ENCODE measurements around the gene CASD1. TPM values are rescaled to one million over a fixed set of nuclear protein-coding genes. Genes with fewer than 3 reads are reported as not detected.

The CASD1 gene
- total RNA-seq, 1 donor from 2014 or later, result 93.5 TPM

DNA sequence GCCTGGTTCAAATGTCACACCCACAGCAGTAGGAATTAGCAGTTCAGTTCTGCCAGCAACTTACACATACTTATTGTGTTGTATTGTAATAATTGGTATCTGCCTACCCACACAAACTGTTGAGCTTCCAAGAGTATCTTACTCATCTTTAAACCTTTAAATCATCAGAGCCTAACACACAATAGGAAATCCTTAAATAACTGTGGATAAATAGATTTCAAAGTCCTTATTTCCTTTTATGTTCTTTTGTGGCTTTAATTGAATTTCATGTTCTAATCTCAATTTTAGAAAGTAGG lies 3.9 kb downstream of the CASD1 start:
- Mint-ChIP-seq H3K27ac (no peak overlapping the region), H3K4me3 (no peak overlapping the region), H3K36me3 (peaks cover 12% of the 10 kb centered on the region), H3K27me3 (ENCODE audit: insufficient read depth, low read depth) (no peaks in the 10 kb centered on the region), H3K4me1 (peaks cover 43% of the 10 kb centered on the region), H3K9me3 (no peaks in the 10 kb centered on the region)
- Histone ChIP-seq H3F3A (ENCODE audit: low read depth) (peaks cover 10% of the 10 kb centered on the region), H3K9ac (no peak overlapping the region), H3K79me2 (ENCODE audit: low read depth) (peaks cover 86% of the 10 kb centered on the region), H3K4me2 (peak overlapping the region; percentile 36), H3K27ac (no peak overlapping the region), H3K4me3 (no peak overlapping the region), H3K27me3 (no peaks in the 10 kb centered on the region), H3K36me3 (peaks cover 6% of the 10 kb centered on the region), H3K9me3 (ENCODE audit: low read depth) (no peaks in the 10 kb centered on the region), H3K4me1 (peaks cover 55% of the 10 kb centered on the region), H4K20me1 (ENCODE audit: low read depth) (peaks cover 71% of the 10 kb centered on the region), H2AFZ (replicated peaks) (no peak overlapping the region)
- no peak for DNase-seq (ENCODE audit: low spot score)
- TF ChIP-seq EZH2 (IDR thresholded peaks at IDR 0.05) (no peak), EZH2phosphoT487 (IDR thresholded peaks at IDR 0.05) (no peak)
- TF ChIP-seq, protein P1, sequence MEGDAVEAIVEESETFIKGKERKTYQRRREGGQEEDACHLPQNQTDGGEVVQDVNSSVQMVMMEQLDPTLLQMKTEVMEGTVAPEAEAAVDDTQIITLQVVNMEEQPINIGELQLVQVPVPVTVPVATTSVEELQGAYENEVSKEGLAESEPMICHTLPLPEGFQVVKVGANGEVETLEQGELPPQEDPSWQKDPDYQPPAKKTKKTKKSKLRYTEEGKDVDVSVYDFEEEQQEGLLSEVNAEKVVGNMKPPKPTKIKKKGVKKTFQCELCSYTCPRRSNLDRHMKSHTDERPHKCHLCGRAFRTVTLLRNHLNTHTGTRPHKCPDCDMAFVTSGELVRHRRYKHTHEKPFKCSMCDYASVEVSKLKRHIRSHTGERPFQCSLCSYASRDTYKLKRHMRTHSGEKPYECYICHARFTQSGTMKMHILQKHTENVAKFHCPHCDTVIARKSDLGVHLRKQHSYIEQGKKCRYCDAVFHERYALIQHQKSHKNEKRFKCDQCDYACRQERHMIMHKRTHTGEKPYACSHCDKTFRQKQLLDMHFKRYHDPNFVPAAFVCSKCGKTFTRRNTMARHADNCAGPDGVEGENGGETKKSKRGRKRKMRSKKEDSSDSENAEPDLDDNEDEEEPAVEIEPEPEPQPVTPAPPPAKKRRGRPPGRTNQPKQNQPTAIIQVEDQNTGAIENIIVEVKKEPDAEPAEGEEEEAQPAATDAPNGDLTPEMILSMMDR (IDR thresholded peaks at IDR 0.05), result no peak

DNA sequence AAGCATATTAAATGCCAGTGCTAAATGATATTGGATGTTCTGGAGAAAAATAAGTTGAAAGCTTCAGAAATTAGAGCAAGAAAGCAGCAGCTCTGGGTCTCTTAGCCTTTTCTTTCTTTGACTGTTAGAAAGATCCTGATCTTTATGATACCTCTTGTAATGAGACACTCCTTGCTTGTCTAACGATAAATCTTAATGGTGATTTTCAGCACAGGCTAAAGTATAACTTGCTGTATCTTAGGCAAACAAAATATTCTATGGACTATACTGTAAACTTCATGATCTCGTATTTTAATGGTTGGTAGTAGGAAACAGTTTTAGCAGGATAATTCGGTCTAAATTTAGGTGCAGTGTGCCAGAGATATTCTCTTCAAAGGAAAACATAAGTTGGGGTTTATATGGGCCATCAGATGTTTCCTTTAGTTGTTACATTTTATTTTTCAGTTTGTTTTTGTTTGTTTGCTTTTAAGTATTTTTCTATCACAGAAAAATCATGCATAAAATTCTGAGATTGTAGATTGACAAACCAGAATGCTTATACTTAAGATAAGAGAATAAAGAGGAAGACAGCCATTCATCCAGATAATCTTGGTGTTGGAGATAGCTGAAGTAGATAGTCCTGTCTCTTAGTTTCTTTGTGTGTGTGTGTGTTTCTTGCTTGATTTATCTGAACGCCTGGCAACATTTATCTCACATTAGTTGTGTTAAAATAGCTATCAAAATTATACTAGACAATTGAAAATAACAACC lies 4.7 kb downstream of the CASD1 start:
- Histone ChIP-seq H4K20me1 (ENCODE audit: low read depth) (peaks cover 71% of the 10 kb centered on the region), H2AFZ (replicated peaks) (no peak overlapping the region), H3K79me2 (ENCODE audit: low read depth) (peaks cover 94% of the 10 kb centered on the region), H3K4me2 (peak overlapping the region; percentile 36), H3K27me3 (no peaks in the 10 kb centered on the region), H3K4me3 (peak overlapping the region; percentile 0), H3K27ac (peak overlapping the region; percentile 3), H3K9me3 (ENCODE audit: low read depth) (no peaks in the 10 kb centered on the region), H3K4me1 (peaks cover 52% of the 10 kb centered on the region), H3K9ac (no peak overlapping the region), H3K36me3 (peaks cover 8% of the 10 kb centered on the region), H3F3A (ENCODE audit: low read depth) (peaks cover 10% of the 10 kb centered on the region)
- TF ChIP-seq, protein P1 (IDR thresholded peaks at IDR 0.05), result no peak
- TF ChIP-seq EZH2phosphoT487 (IDR thresholded peaks at IDR 0.05) (no peak), EZH2 (IDR thresholded peaks at IDR 0.05) (no peak)
- Mint-ChIP-seq H3K27ac (no peak overlapping the region), H3K27me3 (ENCODE audit: insufficient read depth, low read depth) (no peaks in the 10 kb centered on the region), H3K9me3 (no peaks in the 10 kb centered on the region), H3K36me3 (peaks cover 16% of the 10 kb centered on the region), H3K4me3 (no peak overlapping the region), H3K4me1 (peaks cover 42% of the 10 kb centered on the region)
- DNase-seq (ENCODE audit: low spot score), result no peak

DNA sequence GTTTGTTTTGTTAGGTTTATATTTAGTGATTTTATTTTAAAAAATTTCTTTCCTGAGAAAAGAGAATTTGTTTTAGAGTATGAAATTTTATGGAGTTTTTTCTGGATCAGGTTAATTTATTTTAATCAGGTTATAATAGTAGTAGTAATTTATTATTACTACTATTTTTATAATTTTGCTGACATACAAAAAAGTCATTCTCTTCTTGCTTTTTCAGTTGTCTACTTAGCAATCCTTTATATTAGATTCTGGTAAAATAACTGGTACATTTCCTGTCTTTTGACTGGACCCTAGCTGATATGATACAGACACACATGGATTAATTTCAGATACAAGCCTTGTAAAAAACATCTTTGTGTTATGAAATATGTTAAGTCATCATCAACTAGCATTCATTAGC lies 5.3 kb downstream of the CASD1 start:
- Histone ChIP-seq H3K27me3 (no peaks in the 10 kb centered on the region), H3K27ac (no peak overlapping the region), H3K9me3 (ENCODE audit: low read depth) (no peaks in the 10 kb centered on the region), H3K36me3 (peaks cover 8% of the 10 kb centered on the region), H3K9ac (no peak overlapping the region), H3F3A (ENCODE audit: low read depth) (peaks cover 10% of the 10 kb centered on the region), H4K20me1 (ENCODE audit: low read depth) (peaks cover 71% of the 10 kb centered on the region), H2AFZ (replicated peaks) (no peak overlapping the region), H3K4me2 (peak overlapping the region; percentile 36), H3K4me3 (no peak overlapping the region), H3K4me1 (peaks cover 52% of the 10 kb centered on the region), H3K79me2 (ENCODE audit: low read depth) (peaks cover 98% of the 10 kb centered on the region)
- Mint-ChIP-seq H3K4me3 (no peak overlapping the region), H3K9me3 (no peaks in the 10 kb centered on the region), H3K36me3 (peaks cover 21% of the 10 kb centered on the region), H3K27me3 (ENCODE audit: insufficient read depth, low read depth) (no peaks in the 10 kb centered on the region), H3K4me1 (peaks cover 42% of the 10 kb centered on the region), H3K27ac (no peak overlapping the region)
- DNase-seq (ENCODE audit: low spot score), result no peak
- no peak for TF ChIP-seq EZH2 (IDR thresholded peaks at IDR 0.05)
- no peak for TF ChIP-seq EZH2phosphoT487 (IDR thresholded peaks at IDR 0.05)
- TF ChIP-seq, protein P1 (IDR thresholded peaks at IDR 0.05), result no peak
